Stimulated activated naive CD4-positive, alpha-beta T cell (primary cell): ENCODE results near the gene DLG4.
"Not testable (repeated sequence)": the region's sequence is repeated elsewhere in the genome, so short reads cannot be mapped to it uniquely, and the experiment has no call there.

ENCODE experiments used
- DNase-seq, 6 experiments: peaks; one replicate each; lab custom pipeline; 2025; lab: John Stamatoyannopoulos, UW

The DLG4 gene

GRCh38 chr17:7184091-7184488 is 35.5 kb downstream of the DLG4 start:
- no peak for DNase-seq

- no peak for DNase-seq
Observed at GRCh38 chr17:7183433-7184090, 36.1 kb downstream of the DLG4 start.

GRCh38 chr17:7182101-7182500 is 37.5 kb downstream of the DLG4 start:
- not testable (repeated sequence) for DNase-seq

GRCh38 chr17:7179317-7180254 is 40.0 kb downstream of the DLG4 start, which contains the start of gene ASGR1:
ASGR1 (minus strand) TSS chr17:7179370; CDS start chr17:7178563, 807 bp downstream.
- DNase-seq = no peak

- DNase-seq = no peak
Observed at GRCh38 chr17:7178973-7179316, 40.7 kb downstream of the DLG4 start.

GRCh38 chr17:7177954-7178477 is 41.6 kb downstream of the DLG4 start:
- no peak for DNase-seq

- peak; percentile 26 to 73 (median 54) for DNase-seq
Observed at GRCh38 chr17:7177191-7177953, 42.3 kb downstream of the DLG4 start.

GRCh38 chr17:7176841-7177190 is 42.8 kb downstream of the DLG4 start:
- DNase-seq = no peak

- DNase-seq = no peak
Observed at GRCh38 chr17:7176107-7176840, 43.4 kb downstream of the DLG4 start.

GRCh38 chr17:7175330-7175733 is 44.3 kb downstream of the DLG4 start:
- no peak for DNase-seq

- DNase-seq = no peak
Observed at GRCh38 chr17:7174603-7175326, 44.9 kb downstream of the DLG4 start.

GRCh38 chr17:7173687-7174602 is 45.7 kb downstream of the DLG4 start:
- DNase-seq = peak in 5 of 6 experiments; percentile 15 to 41 (median 29)

GRCh38 chr17:7172522-7173191 is 47.0 kb downstream of the DLG4 start:
- not testable (repeated sequence) for DNase-seq

GRCh38 chr17:7169565-7169908 is 50.1 kb downstream of the DLG4 start:
- not testable (repeated sequence) for DNase-seq

GRCh38 chr17:7168841-7169564 is 50.6 kb downstream of the DLG4 start:
- DNase-seq = not testable (repeated sequence)

- no peak for DNase-seq
Observed at GRCh38 chr17:7167832-7168231, 51.8 kb downstream of the DLG4 start.

GRCh38 chr17:7166873-7167272 is 52.8 kb downstream of the DLG4 start:
- no peak for DNase-seq

GRCh38 chr17:7159571-7159970 is 60.1 kb downstream of the DLG4 start:
- DNase-seq = not testable (repeated sequence)

- not testable (repeated sequence) for DNase-seq
Observed at GRCh38 chr17:7158424-7158823, 61.2 kb downstream of the DLG4 start.
